PC-9 (cell line): ENCODE results near the gene IL3RA.

Experiments
- EZH2 ChIP-seq: fragments of 200-600 bp; sonication (generic); IDR thresholded peaks from 2 replicates; pipeline ENCODE4 v1.8.0; 2017; ENCODE audit warnings: antibody characterized with exemption, low read depth
- TF ChIP-seq, protein P1 (sequence below): fragments of 200-600 bp; sonication (generic); conservative IDR thresholded peaks from 2 replicates; pipeline ENCODE4 v1.6.1; 2017; ENCODE audit warnings: mixed run types, antibody characterized with exemption, mild to moderate bottlenecking, moderate library complexity

GRCh38 chrX:1327651-1328304 is 8.8 kb upstream of the IL3RA start:
- TF ChIP-seq, protein P1, sequence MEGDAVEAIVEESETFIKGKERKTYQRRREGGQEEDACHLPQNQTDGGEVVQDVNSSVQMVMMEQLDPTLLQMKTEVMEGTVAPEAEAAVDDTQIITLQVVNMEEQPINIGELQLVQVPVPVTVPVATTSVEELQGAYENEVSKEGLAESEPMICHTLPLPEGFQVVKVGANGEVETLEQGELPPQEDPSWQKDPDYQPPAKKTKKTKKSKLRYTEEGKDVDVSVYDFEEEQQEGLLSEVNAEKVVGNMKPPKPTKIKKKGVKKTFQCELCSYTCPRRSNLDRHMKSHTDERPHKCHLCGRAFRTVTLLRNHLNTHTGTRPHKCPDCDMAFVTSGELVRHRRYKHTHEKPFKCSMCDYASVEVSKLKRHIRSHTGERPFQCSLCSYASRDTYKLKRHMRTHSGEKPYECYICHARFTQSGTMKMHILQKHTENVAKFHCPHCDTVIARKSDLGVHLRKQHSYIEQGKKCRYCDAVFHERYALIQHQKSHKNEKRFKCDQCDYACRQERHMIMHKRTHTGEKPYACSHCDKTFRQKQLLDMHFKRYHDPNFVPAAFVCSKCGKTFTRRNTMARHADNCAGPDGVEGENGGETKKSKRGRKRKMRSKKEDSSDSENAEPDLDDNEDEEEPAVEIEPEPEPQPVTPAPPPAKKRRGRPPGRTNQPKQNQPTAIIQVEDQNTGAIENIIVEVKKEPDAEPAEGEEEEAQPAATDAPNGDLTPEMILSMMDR = no peak
- no peak for TF ChIP-seq EZH2
